ENCODE results near the gene SENP2. TPM values are rescaled to one million over a fixed set of nuclear protein-coding genes. Genes with fewer than 3 reads are reported as not detected.
"Not testable (repeated sequence)": the region's sequence is repeated elsewhere in the genome, so short reads cannot be mapped to it uniquely, and the experiment has no call there.

The SENP2 gene
- 10 to 100 TPM; 35.4 to 38.1 TPM for total RNA-seq

- no peaks in the 10 kb centered on the region for H3K27me3 Mint-ChIP-seq (ENCODE audit: low read depth)
- H3K36me3 Mint-ChIP-seq (ENCODE audit: insufficient read depth in 2 of 2): no peaks in the 10 kb centered on the region
- peak within 1 kb of the TSS; percentile 75 to 89 for H3K4me3 Mint-ChIP-seq
- peaks cover 37% of the 10 kb centered on the region for H3K4me1 Mint-ChIP-seq (ENCODE audit: low read depth)
- H3K27ac Mint-ChIP-seq: peak within 1 kb of the TSS; percentile 84
- ATAC-seq (replicated peaks in 1 of 2): peak; percentile 97
- H3K9me3 Mint-ChIP-seq: no peaks in the 10 kb centered on the region
- peak; percentile 99 for DNase-seq
Observed at GRCh38 chr3:185585859-185586685, at the start of gene SENP2. SENP2 (plus strand) TSS chr3:185586295; CDS start chr3:185586414, 119 bp downstream.

- ATAC-seq (replicated peaks in 1 of 2) (peak; percentile 96 to 98), DNase-seq (peak; percentile 47 to 53)
- Mint-ChIP-seq H3K4me1 (ENCODE audit: low read depth) (peaks cover 14% of the 10 kb centered on the region), H3K27ac (peak overlapping the region; percentile 38), H3K9me3 (no peaks in the 10 kb centered on the region), H3K27me3 (ENCODE audit: low read depth) (no peaks in the 10 kb centered on the region), H3K36me3 (ENCODE audit: insufficient read depth in 2 of 2) (no peaks in the 10 kb centered on the region), H3K4me3 (peak overlapping the region; percentile 52 to 69)
Observed at GRCh38 chr3:185537369-185537970, 48.6 kb upstream of the SENP2 start.

GRCh38 chr3:185539934-185540333 lies 46.2 kb upstream of the SENP2 start:
- peaks cover 14% of the 10 kb centered on the region for H3K4me1 Mint-ChIP-seq (ENCODE audit: low read depth)
- no peaks in the 10 kb centered on the region for H3K27me3 Mint-ChIP-seq (ENCODE audit: low read depth)
- DNase-seq (no peak), ATAC-seq (replicated peaks in 1 of 2) (no peak)
- no peak overlapping the region for H3K4me3 Mint-ChIP-seq
- no peaks in the 10 kb centered on the region for H3K36me3 Mint-ChIP-seq (ENCODE audit: insufficient read depth in 2 of 2)
- H3K9me3 Mint-ChIP-seq: no peaks in the 10 kb centered on the region
- H3K27ac Mint-ChIP-seq: no peak overlapping the region

GRCh38 chr3:185540695-185541094 lies 45.4 kb upstream of the SENP2 start:
- Mint-ChIP-seq H3K9me3 (no peaks in the 10 kb centered on the region), H3K36me3 (ENCODE audit: insufficient read depth in 2 of 2) (no peaks in the 10 kb centered on the region), H3K4me3 (no peak overlapping the region), H3K27ac (no peak overlapping the region), H3K27me3 (ENCODE audit: low read depth) (no peaks in the 10 kb centered on the region), H3K4me1 (ENCODE audit: low read depth) (peaks cover 14% of the 10 kb centered on the region)
- DNase-seq (no peak), ATAC-seq (replicated peaks in 1 of 2) (no peak)

GRCh38 chr3:185549122-185549521 lies 37.0 kb upstream of the SENP2 start:
- Mint-ChIP-seq H3K36me3 (ENCODE audit: insufficient read depth in 2 of 2) (no peaks in the 10 kb centered on the region), H3K9me3 (no peaks in the 10 kb centered on the region), H3K27me3 (ENCODE audit: low read depth) (no peaks in the 10 kb centered on the region), H3K4me1 (ENCODE audit: low read depth) (peaks cover 25% of the 10 kb centered on the region), H3K4me3 (no peak overlapping the region), H3K27ac (no peak overlapping the region)
- DNase-seq (no peak), ATAC-seq (replicated peaks in 1 of 2) (peak; percentile 39)

GRCh38 chr3:185549651-185550111 lies 36.4 kb upstream of the SENP2 start:
- Mint-ChIP-seq H3K27me3 (ENCODE audit: low read depth) (no peaks in the 10 kb centered on the region), H3K27ac (no peak overlapping the region), H3K4me1 (ENCODE audit: low read depth) (peaks cover 25% of the 10 kb centered on the region), H3K4me3 (no peak overlapping the region), H3K9me3 (no peaks in the 10 kb centered on the region), H3K36me3 (ENCODE audit: insufficient read depth in 2 of 2) (no peaks in the 10 kb centered on the region)
- DNase-seq: no peak
- no peak for ATAC-seq (replicated peaks in 1 of 2)

- Mint-ChIP-seq H3K36me3 (ENCODE audit: insufficient read depth in 2 of 2) (no peaks in the 10 kb centered on the region), H3K9me3 (no peaks in the 10 kb centered on the region), H3K27ac (peak within 1 kb of the TSS; percentile 67), H3K27me3 (ENCODE audit: low read depth) (no peaks in the 10 kb centered on the region), H3K4me1 (ENCODE audit: low read depth) (peaks cover 21% of the 10 kb centered on the region), H3K4me3 (peak within 1 kb of the TSS in 1 of 2 donors; percentile 89)
- peak; percentile 83 to 98 for ATAC-seq (replicated peaks in 1 of 2)
- peak in 1 of 2 donors; percentile 36 for DNase-seq
Observed at GRCh38 chr3:185552358-185552877, 33.7 kb upstream of the SENP2 start, which contains the start of gene LIPH. LIPH (minus strand) TSS chr3:185552588; CDS start chr3:185552471, 117 bp downstream.

GRCh38 chr3:185555101-185555501 lies 31.0 kb upstream of the SENP2 start:
- Mint-ChIP-seq H3K4me3 (no peak overlapping the region), H3K4me1 (ENCODE audit: low read depth) (peaks cover 24% of the 10 kb centered on the region), H3K9me3 (no peaks in the 10 kb centered on the region), H3K27ac (no peak overlapping the region), H3K27me3 (ENCODE audit: low read depth) (no peaks in the 10 kb centered on the region), H3K36me3 (ENCODE audit: insufficient read depth in 2 of 2) (no peaks in the 10 kb centered on the region)
- DNase-seq (no peak), ATAC-seq (replicated peaks in 1 of 2) (no peak)

- no peak overlapping the region for H3K4me3 Mint-ChIP-seq
- no peaks in the 10 kb centered on the region for H3K9me3 Mint-ChIP-seq
- H3K27me3 Mint-ChIP-seq (ENCODE audit: low read depth): no peaks in the 10 kb centered on the region
- no peak for DNase-seq
- H3K36me3 Mint-ChIP-seq (ENCODE audit: insufficient read depth in 2 of 2): no peaks in the 10 kb centered on the region
- no peak for ATAC-seq (replicated peaks in 1 of 2)
- no peak overlapping the region for H3K27ac Mint-ChIP-seq
- H3K4me1 Mint-ChIP-seq (ENCODE audit: low read depth): peaks cover 24% of the 10 kb centered on the region
Observed at GRCh38 chr3:185555860-185556347, 30.2 kb upstream of the SENP2 start.

- not testable (repeated sequence) for ATAC-seq (replicated peaks in 1 of 2); H3K9me3 Mint-ChIP-seq; H3K27ac Mint-ChIP-seq; H3K4me3 Mint-ChIP-seq; DNase-seq; H3K27me3 Mint-ChIP-seq (ENCODE audit: low read depth); H3K36me3 Mint-ChIP-seq (ENCODE audit: insufficient read depth in 2 of 2)
- H3K4me1 Mint-ChIP-seq (ENCODE audit: low read depth): peaks cover 27% of the 10 kb centered on the region
Observed at GRCh38 chr3:185556640-185557039, 29.5 kb upstream of the SENP2 start.

- Mint-ChIP-seq H3K4me1 (ENCODE audit: low read depth) (peaks cover 22% of the 10 kb centered on the region), H3K9me3 (no peaks in the 10 kb centered on the region), H3K27ac (no peak overlapping the region), H3K36me3 (ENCODE audit: insufficient read depth in 2 of 2) (no peaks in the 10 kb centered on the region), H3K4me3 (peak overlapping the region in 1 of 2 donors; percentile 7), H3K27me3 (ENCODE audit: low read depth) (no peaks in the 10 kb centered on the region)
- no peak for ATAC-seq (replicated peaks in 1 of 2)
- DNase-seq: no peak
Observed at GRCh38 chr3:185558395-185558794, 27.7 kb upstream of the SENP2 start.

GRCh38 chr3:185559706-185560090 lies 26.4 kb upstream of the SENP2 start:
- Mint-ChIP-seq H3K27me3 (ENCODE audit: low read depth) (no peaks in the 10 kb centered on the region), H3K9me3 (no peaks in the 10 kb centered on the region), H3K27ac (no peak overlapping the region), H3K36me3 (ENCODE audit: insufficient read depth in 2 of 2) (no peaks in the 10 kb centered on the region), H3K4me3 (peak overlapping the region; percentile 78 to 84), H3K4me1 (ENCODE audit: low read depth) (peaks cover 22% of the 10 kb centered on the region)
- ATAC-seq (replicated peaks in 1 of 2) (no peak), DNase-seq (no peak)

GRCh38 chr3:185560676-185561075 lies 25.4 kb upstream of the SENP2 start:
- Mint-ChIP-seq H3K4me3 (no peak overlapping the region), H3K27ac (no peak overlapping the region), H3K4me1 (ENCODE audit: low read depth) (peaks cover 22% of the 10 kb centered on the region), H3K9me3 (no peaks in the 10 kb centered on the region), H3K27me3 (ENCODE audit: low read depth) (no peaks in the 10 kb centered on the region), H3K36me3 (ENCODE audit: insufficient read depth in 2 of 2) (no peaks in the 10 kb centered on the region)
- DNase-seq: no peak
- ATAC-seq (replicated peaks in 1 of 2): no peak

Data from activated T-cell treated with anti-CD3 and anti-CD28 coated beads, Interleukin-2, amount 50 U/mL, for 72 hours (primary cell).